UCSD-AML1 (cell line): ENCODE results near the gene CRYZL1.
"Not testable (repeated sequence)": the region's sequence is repeated elsewhere in the genome, so short reads cannot be mapped to it uniquely, and the experiment has no call there.

Source experiments
- DNase-seq: peaks from one replicate; lab custom pipeline; 2025; ENCODE audit not compliant: unreplicated experiment; lab: John Stamatoyannopoulos, UW

The CRYZL1 gene

DNA sequence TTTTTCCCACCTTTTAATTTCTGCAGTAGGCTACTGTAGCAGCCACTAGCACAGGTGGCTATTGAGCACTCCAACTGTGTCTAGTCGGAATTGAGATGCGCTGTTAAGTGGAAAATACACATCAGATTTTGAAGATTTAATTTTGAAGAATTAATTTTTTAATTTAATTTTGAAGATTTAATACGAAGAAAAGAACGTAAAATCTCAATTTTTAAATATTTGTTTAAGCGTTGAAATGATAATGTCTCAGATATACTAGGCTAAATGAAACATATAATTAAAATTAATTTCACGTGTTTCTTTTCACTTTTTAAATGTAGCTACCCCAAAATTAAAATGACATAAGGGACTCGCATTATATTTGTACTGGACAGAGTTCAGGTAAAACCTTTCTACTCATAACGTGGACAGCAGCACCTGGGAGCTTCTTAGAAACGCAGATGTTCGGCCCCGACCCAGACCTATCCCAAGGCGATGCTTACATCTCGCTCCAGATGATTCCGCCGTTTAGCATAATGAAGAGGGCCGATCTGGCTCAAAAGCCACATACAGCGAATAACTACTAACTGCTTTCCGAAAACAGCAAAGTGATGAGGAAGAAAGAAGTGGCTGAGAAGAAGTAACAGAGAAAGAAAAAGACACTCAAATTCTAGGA, 717 bp downstream of the CRYZL1 start:
- DNase-seq, result no peak

- no peak for DNase-seq
Measured at GRCh38 chr21:33634254-33634653, 7.3 kb downstream of the CRYZL1 start.

DNA sequence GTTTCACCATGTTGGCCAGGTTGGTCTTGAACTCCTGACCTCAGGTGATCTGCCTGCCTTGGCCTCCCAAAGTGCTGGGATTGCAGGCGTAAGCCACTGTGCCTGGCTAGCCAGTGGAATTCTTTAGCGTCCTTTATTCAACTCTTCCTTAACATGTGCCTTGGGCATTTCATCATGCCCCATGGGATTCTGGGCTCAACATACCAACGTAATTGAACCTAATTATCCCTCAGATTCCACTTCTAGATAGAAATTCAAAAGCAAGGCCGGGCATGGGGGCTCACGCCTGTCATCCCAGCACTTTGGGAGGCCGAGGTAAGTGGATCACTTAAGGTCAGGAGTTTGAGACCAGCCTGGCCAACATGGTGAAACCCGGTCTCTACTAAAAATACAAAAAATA, 15.4 kb downstream of the CRYZL1 start:
- not testable (repeated sequence) for DNase-seq

- no peak for DNase-seq
Measured at GRCh38 chr21:33622253-33622652, 19.3 kb downstream of the CRYZL1 start.

- DNase-seq, result no peak
Measured at GRCh38 chr21:33619726-33620125, 21.8 kb downstream of the CRYZL1 start.

DNA sequence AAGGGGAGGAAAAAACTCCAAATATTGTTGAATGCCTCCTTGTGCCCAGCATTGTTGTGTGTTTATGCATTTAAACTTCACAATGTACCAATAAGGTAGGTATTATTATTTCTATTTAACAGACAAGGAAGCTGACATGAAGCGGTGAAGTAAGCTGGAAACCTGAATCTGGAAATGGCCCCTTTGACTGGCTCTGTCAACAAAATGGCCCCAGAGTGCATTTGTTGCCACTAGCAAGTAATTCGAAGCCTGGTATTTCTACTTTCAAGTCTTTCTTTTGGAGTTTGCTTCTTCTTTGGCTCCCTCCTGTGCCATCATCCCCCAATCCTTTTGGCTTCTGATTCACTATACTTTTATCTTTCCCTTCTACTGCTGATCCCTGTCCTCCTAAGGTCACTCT, 23.1 kb downstream of the CRYZL1 start:
- no peak for DNase-seq

- DNase-seq, result not testable (repeated sequence)
Measured at GRCh38 chr21:33617565-33617964, 24.0 kb downstream of the CRYZL1 start.

- no peak for DNase-seq
Measured at GRCh38 chr21:33611006-33611744, 30.4 kb downstream of the CRYZL1 start.

DNA sequence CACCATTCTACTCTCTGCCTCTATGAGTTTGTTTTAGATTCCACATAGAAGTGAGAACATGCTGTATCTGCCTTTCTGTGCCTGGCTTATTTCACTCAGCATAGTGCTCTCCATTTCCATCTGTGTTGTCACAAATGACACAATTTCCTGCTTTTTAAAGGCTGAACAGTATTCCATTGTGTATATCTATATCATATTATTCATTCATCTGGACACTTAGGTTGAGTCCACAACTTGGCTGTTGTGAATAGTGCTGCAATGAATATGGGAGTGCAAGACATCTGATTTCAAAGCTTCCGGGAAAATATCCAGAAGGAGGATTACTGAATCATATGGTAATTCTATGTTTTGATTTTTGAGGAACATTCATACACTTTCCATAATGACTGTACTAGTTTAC, 33.0 kb downstream of the CRYZL1 start:
- no peak for DNase-seq

DNA sequence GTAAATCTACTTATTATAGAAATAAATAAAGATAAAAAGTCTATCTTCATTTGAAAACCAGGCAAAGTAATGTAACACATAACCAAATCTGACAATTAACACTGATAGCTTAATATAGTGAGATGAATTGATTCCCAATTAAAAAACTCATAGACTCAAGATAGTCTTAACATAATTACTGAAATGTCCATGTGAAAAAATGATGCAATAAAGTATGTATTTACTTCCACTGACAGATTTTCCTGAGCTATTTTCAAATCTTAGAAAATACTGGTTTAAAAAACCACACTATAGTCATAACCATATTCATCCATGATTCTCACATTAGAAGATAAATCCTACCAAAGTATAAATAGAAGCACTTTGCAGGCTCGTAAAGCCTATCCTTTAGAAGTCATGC, 43.5 kb downstream of the CRYZL1 start:
- DNase-seq, result no peak

DNA sequence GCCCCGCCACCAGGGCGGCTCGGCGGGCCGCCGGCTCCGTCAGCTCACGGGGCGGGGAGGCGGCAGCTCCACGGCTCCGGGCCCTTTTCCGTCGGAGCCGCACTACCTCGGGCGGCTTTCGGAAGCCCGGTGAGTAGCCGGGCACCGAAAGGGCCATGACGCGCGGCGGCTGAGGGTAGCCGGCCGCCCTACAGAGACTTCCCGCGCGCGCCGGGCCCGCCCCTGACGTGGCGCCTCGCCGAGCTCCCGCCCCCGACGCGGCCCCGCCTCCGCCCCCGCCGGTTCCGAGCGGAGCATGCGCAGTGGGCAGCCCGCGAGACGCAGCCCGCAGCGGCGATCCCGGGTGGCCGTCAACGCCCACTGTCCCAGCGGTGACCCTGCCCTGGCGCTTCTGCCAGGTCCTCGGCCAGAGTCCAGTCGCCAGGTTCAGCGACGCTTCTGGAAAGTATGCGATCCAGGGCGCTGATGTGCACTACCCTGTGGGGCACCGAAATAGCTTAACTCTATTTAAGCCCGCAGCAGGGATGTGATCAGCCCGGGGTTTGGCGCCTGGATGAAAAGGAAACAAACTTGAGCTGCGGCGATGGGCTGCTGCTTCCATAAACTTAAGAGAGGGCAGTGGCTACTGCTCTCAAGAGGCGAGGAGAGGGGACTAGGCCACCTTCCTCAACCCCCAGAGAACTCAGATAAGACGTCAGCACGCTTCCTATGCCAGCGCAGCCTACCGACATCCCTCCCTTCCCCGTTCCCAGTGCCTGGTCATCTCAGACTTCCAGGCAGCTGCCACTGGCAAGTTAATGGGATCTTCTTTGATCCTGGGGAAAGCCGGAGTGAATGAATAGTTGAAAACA, 52.8 kb downstream of the CRYZL1 start, which contains the start of gene DONSON:
Gene DONSON (minus strand): TSS at position 200 of the 851 bp plus-strand sequence. CDS start 43 bp downstream, at position 157.
- peak; percentile 91 for DNase-seq

DNA sequence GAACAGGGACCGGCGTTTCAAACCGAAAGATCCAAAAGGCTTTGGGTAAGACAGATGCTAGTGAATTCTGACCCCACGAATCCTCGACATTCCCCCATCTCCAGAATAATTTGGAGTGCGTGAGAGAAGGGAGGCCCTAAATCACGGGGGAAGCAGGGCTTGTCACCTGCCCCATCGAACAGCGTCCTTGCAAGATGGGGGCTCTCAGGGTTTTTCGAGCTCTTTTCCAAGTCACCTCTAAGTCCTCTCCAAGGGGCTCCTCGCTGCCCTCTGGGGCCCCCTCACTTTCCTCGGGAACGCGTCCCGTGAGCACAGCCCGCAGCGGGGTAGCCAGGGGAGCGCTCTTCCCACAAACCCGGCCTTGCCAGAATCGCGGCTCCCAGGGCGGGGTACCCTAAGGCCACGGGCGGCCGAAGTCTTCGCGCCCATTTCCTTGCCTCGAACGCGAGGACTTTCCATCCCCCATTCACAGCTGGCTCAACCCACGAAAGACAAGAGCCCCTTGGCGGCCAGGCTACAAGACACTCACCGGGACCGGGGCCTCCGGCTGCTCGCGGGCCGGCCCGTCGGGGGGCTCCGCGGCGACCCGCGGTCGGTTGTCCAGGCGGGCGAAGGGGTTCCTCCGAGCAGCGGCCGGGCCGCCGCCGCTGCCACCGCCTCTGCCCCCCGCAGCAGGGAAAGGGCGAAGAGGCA, 53.6 kb downstream of the CRYZL1 start:
- peak; percentile 50 for DNase-seq

DNA sequence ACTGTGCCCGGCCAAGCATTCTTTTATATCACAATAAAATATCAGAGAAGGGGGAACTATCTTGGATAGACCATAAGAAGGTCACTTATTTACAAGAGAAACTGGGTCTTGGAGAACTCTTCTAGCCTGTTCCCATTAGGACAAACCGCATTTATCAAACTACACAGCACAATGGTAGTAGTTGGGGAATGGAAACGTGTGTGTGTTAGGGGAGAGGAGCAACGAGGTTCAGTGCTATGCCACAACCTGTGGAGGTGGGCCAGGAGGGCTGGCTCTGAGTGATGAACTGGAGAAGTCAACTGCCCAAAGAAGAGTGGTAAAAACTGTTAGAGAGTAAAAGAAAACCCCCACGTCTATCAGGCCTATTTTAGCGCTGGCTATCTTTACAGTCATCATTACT, 54.6 kb downstream of the CRYZL1 start:
- no peak for DNase-seq

- DNase-seq, result no peak
Measured at GRCh38 chr21:33584455-33584854, 57.1 kb downstream of the CRYZL1 start.

- no peak for DNase-seq
Measured at GRCh38 chr21:33578959-33579542, 62.5 kb downstream of the CRYZL1 start.

DNA sequence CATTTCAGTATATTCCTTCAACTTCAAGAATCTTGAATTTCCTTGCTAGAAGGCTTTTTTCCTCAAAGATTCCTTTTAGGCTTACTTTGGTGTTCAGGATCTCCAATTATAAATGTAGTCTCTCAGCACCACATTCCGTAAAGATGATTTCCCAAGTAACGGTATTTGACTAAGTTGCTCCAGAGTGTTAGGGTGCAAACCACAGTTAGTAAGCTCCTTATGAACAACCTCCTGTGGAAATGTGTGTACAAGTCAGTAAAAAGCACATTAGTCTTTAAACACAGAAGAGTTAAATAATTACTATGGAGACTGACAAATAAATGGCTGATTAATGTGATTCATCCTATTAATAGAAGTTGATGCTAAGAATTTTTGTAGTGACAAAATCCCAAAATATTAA, 63.3 kb downstream of the CRYZL1 start:
- no peak for DNase-seq

GRCh38 chr21:33576741-33577141, 64.8 kb downstream of the CRYZL1 start:
- DNase-seq, result not testable (repeated sequence)

GRCh38 chr21:33572350-33572749, 69.2 kb downstream of the CRYZL1 start:
- no peak for DNase-seq

DNA sequence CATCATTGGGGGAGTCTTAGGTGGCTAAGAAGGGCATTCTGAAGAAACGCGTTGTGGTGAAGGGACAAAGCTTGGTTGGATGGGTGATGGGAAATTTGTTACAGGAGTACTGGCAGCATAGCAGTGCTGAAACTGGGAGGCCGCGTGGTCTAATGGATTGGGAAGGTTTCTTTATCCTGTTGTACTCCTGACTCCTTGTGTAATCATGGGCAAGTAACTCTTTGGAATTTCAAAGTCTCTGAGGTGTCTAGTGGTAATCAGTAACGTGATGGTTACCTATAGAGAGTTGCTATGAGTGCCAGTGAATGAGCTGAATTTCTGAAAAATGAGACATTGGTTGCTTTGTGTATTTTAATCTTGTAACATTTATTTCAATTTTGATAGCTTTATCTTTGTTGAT, 71.5 kb downstream of the CRYZL1 start:
- no peak for DNase-seq

- DNase-seq, result no peak
Measured at GRCh38 chr21:33568448-33568847, 73.1 kb downstream of the CRYZL1 start.

- DNase-seq, result no peak
Measured at GRCh38 chr21:33567914-33568313, 73.6 kb downstream of the CRYZL1 start.
